Smooth muscle cell of the brain vasculature (primary cell): Measurements from ENCODE around the gene NDST3.
"Not testable (repeated sequence)": the region's sequence is repeated elsewhere in the genome, so short reads cannot be mapped to it uniquely, and the experiment has no call there.

ENCODE experiments used
- DNase-seq: peaks from one replicate; pipeline ENCODE4 v3.0.0-alpha.2; 2012; ENCODE audit warnings: low read depth, low spot score

NDST3 gene

GRCh38 chr4:118271788-118272187 is 237.5 kb downstream of the NDST3 start:
- no peak for DNase-seq

GRCh38 chr4:118273642-118274041 is 239.4 kb downstream of the NDST3 start:
- no peak for DNase-seq

GRCh38 chr4:118276580-118276979 is 242.3 kb downstream of the NDST3 start:
- no peak for DNase-seq

GRCh38 chr4:118277243-118277642 is 243.0 kb downstream of the NDST3 start:
- DNase-seq, result no peak

GRCh38 chr4:118278473-118279274 is 244.4 kb downstream of the NDST3 start:
- no peak for DNase-seq

- DNase-seq, result no peak
Measured at GRCh38 chr4:118279328-118279727, 245.0 kb downstream of the NDST3 start.

GRCh38 chr4:118279920-118280432 is 245.7 kb downstream of the NDST3 start:
- DNase-seq, result no peak

- no peak for DNase-seq
Measured at GRCh38 chr4:118280501-118281218, 246.4 kb downstream of the NDST3 start.

- DNase-seq, result no peak
Measured at GRCh38 chr4:118281611-118282442, 247.5 kb downstream of the NDST3 start.

GRCh38 chr4:118282692-118283091 is 248.4 kb downstream of the NDST3 start:
- no peak for DNase-seq

GRCh38 chr4:118284169-118284568 is 249.9 kb downstream of the NDST3 start:
- DNase-seq, result no peak

GRCh38 chr4:118285931-118286330 is 251.6 kb downstream of the NDST3 start:
- DNase-seq, result no peak

- DNase-seq, result no peak
Measured at GRCh38 chr4:118286685-118287084, 252.4 kb downstream of the NDST3 start.

GRCh38 chr4:118287711-118288451 is 253.6 kb downstream of the NDST3 start:
- no peak for DNase-seq

- no peak for DNase-seq
Measured at GRCh38 chr4:118289794-118290193, 255.5 kb downstream of the NDST3 start.

GRCh38 chr4:118290951-118291350 is 256.7 kb downstream of the NDST3 start:
- no peak for DNase-seq

GRCh38 chr4:118296729-118297128 is 262.4 kb downstream of the NDST3 start:
- no peak for DNase-seq

GRCh38 chr4:118299619-118300018 is 265.3 kb downstream of the NDST3 start:
- not testable (repeated sequence) for DNase-seq

- DNase-seq, result no peak
Measured at GRCh38 chr4:118307643-118308042, 273.4 kb downstream of the NDST3 start.
